ENCODE results near the gene EFCAB12. TPM values are rescaled to one million over a fixed set of nuclear protein-coding genes. Genes with fewer than 3 reads are reported as not detected.
A peak's percentile ranks its signal among the peaks of the same experiment; 100 is the strongest.
"Not testable (repeated sequence)": the region's sequence is repeated elsewhere in the genome, so short reads cannot be mapped to it uniquely, and the experiment has no call there.

The EFCAB12 gene
- total RNA-seq, 8 experiments from 2014 or later = 0.27 to 3.8 (median 0.55) TPM

DNA sequence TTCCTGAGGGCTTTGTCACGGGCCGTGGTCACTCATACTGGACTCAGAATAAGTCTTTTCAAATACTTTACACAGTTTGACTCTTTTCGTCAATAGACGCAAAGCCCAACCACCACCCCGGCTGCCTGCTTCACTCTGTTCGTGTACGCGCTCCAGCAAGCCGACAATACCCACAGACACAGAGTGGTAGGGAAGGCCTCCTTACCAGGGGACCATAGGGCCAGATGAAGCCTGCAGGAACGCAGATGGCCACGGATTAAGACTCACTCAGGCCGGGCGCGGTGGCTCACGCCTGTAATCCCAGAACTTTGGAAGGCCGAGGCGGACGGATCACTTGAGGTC, 29.7 kb downstream of the EFCAB12 start:
- ATAC-seq (replicated peaks in 6 of 8) = peak in 5 of 8 experiments; percentile 3 to 57 (median 35)
- 0 to 1% (median 0%) methylated on average over 1 to 10 of the region's 18 CpGs; no CpG with 5 or more reads in 2 of the 10 experiments for WGBS, 10 experiments
- in situ Hi-C loops (cut with MboI; ENCODE audit: low pct_unique_long_range_greater_than_20kb in 2 of 9, low sequenced_read_pairs in 9 of 9, unreplicated experiment in 9 of 9) = no loop called here

GRCh38 chr3:129393760-129394564, 34.5 kb downstream of the EFCAB12 start:
- H3K4me3 ChIP-seq; H3K27ac ChIP-seq; in situ Hi-C loops (cut with MboI; ENCODE audit: low pct_unique_long_range_greater_than_20kb in 2 of 9, low sequenced_read_pairs in 9 of 9, unreplicated experiment in 9 of 9); H3K4me1 ChIP-seq (replicated peaks in 1 of 2); ATAC-seq (replicated peaks in 6 of 8): not testable (repeated sequence)
- no CpG with 5 or more reads among the region's 17 CpGs for WGBS, 10 experiments

More for the DNA sequence above, 29.7 kb downstream of the EFCAB12 start:
- Histone ChIP-seq H3K4me1 (replicated peaks in 1 of 2) (peaks cover 6 to 7% of the 10 kb centered on the region in 2 donors), H3K27ac (peak overlapping the region in 1 of 2 donors; percentile 89), H3K4me3 (peak overlapping the region; percentile 68 to 88 (median 77))

GRCh38 chr3:129393271-129393670, 35.2 kb downstream of the EFCAB12 start:
- no peak for ATAC-seq (replicated peaks in 6 of 8)
- in situ Hi-C loops (cut with MboI; ENCODE audit: low pct_unique_long_range_greater_than_20kb in 2 of 9, low sequenced_read_pairs in 9 of 9, unreplicated experiment in 9 of 9) = no loop called here
- Histone ChIP-seq H3K4me1 (replicated peaks in 1 of 2) (peaks cover 3 to 4% of the 10 kb centered on the region in 2 donors), H3K27ac (no peak overlapping the region), H3K4me3 (no peak overlapping the region)
- WGBS, 10 experiments = 70 to 98% (median 91%) methylated on average over 3 to 6 of the region's 6 CpGs; no CpG with 5 or more reads in 6 of the 10 experiments

- ATAC-seq (replicated peaks in 6 of 8); H3K27ac ChIP-seq; H3K4me1 ChIP-seq (replicated peaks in 1 of 2); in situ Hi-C loops (cut with MboI; ENCODE audit: low pct_unique_long_range_greater_than_20kb in 2 of 9, low sequenced_read_pairs in 9 of 9, unreplicated experiment in 9 of 9); H3K4me3 ChIP-seq: not testable (repeated sequence)
- WGBS, 10 experiments = 100% methylated on average over 4 of the region's 8 CpGs; no CpG with 5 or more reads in 9 of the 10 experiments
These were observed 36.1 kb downstream of the EFCAB12 start for GRCh38 chr3:129392106-129392887.

- H3K27ac ChIP-seq; H3K4me3 ChIP-seq; H3K4me1 ChIP-seq (replicated peaks in 1 of 2); in situ Hi-C loops (cut with MboI; ENCODE audit: low pct_unique_long_range_greater_than_20kb in 2 of 9, low sequenced_read_pairs in 9 of 9, unreplicated experiment in 9 of 9); ATAC-seq (replicated peaks in 6 of 8): not testable (repeated sequence)
- WGBS, 10 experiments = 100% methylated on average over 1 to 2 of the region's 4 CpGs; no CpG with 5 or more reads in 7 of the 10 experiments
These were observed 36.9 kb downstream of the EFCAB12 start for GRCh38 chr3:129391583-129391982.

DNA sequence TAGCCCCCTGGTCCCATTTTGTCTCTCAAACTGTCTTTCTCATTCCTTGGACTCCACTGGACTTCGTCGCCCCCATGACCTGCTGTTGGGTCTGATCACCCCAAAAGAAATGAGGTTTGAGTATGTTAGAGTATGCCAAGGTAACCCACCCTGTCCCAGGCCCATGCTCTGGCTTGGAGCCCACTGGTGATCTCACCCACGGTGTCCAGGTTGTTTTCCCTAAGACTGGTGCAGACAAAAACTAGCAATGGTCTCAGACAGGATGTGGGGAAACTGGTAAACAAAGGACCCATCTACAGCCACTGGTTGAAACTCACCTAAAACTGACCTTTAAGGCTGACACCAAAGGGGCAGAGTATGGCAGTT, 38.9 kb downstream of the EFCAB12 start:
- ATAC-seq (replicated peaks in 6 of 8) = no peak
- H3K27ac ChIP-seq = no peak overlapping the region
- H3K4me1 ChIP-seq (replicated peaks in 1 of 2) = no peaks in the 10 kb centered on the region
- no peak overlapping the region for H3K4me3 ChIP-seq
- in situ Hi-C loops (cut with MboI; ENCODE audit: low pct_unique_long_range_greater_than_20kb in 2 of 9, low sequenced_read_pairs in 9 of 9, unreplicated experiment in 9 of 9) = no loop called here
- 67 to 100% (median 91%) methylated on average over 1 to 3 of the region's 3 CpGs; no CpG with 5 or more reads in 6 of the 10 experiments for WGBS, 10 experiments

DNA sequence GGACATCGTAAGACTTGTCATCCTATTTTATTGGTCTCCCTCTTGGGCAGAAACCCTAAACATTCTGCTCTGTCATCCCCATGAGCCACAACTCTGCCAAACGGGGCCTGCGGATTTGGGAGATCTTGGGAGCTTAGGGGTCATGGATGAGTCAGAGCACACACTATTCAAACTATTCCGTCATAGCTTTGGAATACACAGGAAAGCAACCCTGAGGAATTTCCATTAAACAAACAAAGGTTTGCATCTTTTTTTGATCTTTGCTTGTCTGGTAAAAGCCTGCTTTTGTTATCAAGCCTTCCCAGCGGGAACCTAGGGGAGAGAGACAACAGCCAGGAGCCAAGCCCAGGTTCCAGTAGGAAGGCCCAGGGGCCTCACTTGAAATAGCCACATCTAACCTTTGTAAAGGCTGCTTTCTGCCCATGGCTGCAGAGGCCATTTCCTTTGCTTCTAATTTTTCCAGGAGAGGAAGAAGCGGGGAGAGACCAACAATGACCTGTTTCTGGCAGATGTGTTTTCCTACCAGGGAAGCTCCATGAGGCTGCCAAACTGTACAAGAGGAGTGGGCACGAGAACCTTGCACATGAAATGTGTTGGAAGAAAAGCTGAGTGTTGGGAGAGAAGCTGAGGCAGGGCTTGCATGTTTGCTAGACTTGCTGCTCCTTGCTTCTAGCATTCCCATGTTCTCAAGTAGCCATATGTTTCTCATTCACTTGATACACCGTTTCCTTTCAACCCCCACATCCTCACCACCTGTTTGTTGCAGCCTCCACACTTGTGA, 39.5 kb downstream of the EFCAB12 start:
- H3K4me3 ChIP-seq; H3K4me1 ChIP-seq (replicated peaks in 1 of 2); H3K27ac ChIP-seq; in situ Hi-C loops (cut with MboI; ENCODE audit: low pct_unique_long_range_greater_than_20kb in 2 of 9, low sequenced_read_pairs in 9 of 9, unreplicated experiment in 9 of 9): not testable (repeated sequence)
- 0 to 100% (median 65%) methylated on average over 1 to 3 of the region's 8 CpGs; no CpG with 5 or more reads in 2 of the 10 experiments for WGBS, 10 experiments
- ATAC-seq (replicated peaks in 6 of 8) = peak in 5 of 8 experiments; percentile 15 to 57 (median 43)

DNA sequence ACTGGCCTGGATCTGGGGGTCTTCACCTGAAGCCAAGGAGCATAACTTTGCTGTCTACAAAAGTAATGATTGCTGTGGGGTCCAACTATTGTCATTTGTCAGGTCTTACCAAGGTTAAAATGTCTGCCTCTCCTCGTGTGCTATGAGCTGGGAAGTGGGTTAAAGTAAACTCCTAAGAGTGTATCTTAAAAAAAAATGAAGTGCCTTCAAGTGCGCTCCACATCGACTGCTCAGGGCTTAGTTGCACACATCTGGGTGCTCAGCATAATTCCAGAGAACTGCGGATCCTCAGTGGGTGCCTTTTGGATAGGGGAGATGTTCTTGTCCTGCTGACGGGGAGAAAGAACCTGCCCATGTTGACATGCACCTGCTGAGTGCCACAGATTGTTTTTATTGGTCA, 40.9 kb downstream of the EFCAB12 start:
- in situ Hi-C loops (cut with MboI; ENCODE audit: low pct_unique_long_range_greater_than_20kb in 2 of 9, low sequenced_read_pairs in 9 of 9, unreplicated experiment in 9 of 9) = no loop called here
- no peak overlapping the region for H3K27ac ChIP-seq
- no peak overlapping the region for H3K4me3 ChIP-seq
- 82 to 100% (median 91%) methylated on average over 1 to 4 of the region's 5 CpGs; no CpG with 5 or more reads in 3 of the 10 experiments for WGBS, 10 experiments
- ATAC-seq (replicated peaks in 6 of 8) = no peak
- H3K4me1 ChIP-seq (replicated peaks in 1 of 2) = no peaks in the 10 kb centered on the region

DNA sequence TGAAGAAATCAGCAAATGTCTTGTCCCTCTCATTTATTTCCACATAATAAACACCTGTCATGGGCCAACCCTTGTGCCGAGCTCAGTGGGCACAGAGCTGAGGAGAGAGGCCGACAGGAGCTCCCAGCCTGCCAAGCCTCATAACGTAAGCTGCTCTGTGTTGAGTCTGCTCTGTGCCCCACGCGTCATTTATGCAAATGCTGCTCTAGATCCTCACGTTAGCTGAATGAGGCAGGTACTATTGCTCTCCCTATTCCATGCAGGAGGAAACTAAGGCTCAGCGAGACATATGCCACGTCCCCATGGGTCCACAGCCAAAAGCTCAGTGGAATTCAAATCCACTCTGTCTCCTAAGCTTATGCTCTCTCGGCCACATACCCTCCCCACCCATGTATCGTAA, 41.5 kb downstream of the EFCAB12 start:
- in situ Hi-C loops (cut with MboI; ENCODE audit: low pct_unique_long_range_greater_than_20kb in 2 of 9, low sequenced_read_pairs in 9 of 9, unreplicated experiment in 9 of 9) = no loop called here
- ATAC-seq (replicated peaks in 6 of 8) = no peak
- H3K27ac ChIP-seq = no peak overlapping the region
- no peaks in the 10 kb centered on the region for H3K4me1 ChIP-seq (replicated peaks in 1 of 2)
- 82 to 100% (median 97%) methylated on average over 1 to 8 of the region's 10 CpGs; no CpG with 5 or more reads in 1 of the 10 experiments for WGBS, 10 experiments
- H3K4me3 ChIP-seq = no peak overlapping the region

DNA sequence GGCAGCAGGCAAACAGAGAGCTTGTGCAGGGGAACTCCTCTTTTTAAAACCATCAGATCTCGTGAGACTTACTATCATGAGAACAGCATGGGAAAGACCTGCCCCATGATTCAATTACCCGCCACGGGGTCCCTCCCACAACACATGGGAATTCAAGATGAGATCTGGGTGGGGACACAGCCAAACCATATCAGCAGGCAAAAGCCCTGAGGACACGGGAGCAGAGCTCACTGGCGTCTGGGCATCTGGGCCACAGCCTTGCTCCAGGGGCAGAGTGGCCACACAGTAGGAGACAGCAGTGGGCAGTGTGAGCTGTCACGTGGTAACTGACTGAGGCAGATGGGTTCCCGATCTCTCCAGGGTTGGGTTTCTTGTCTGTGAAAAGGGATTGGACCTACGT, 42.9 kb downstream of the EFCAB12 start:
- H3K4me1 ChIP-seq (replicated peaks in 1 of 2); in situ Hi-C loops (cut with MboI; ENCODE audit: low pct_unique_long_range_greater_than_20kb in 2 of 9, low sequenced_read_pairs in 9 of 9, unreplicated experiment in 9 of 9); H3K4me3 ChIP-seq; H3K27ac ChIP-seq: not testable (repeated sequence)
- 33 to 94% (median 60%) methylated on average over 1 to 5 of the region's 8 CpGs; no CpG with 5 or more reads in 7 of the 10 experiments for WGBS, 10 experiments
- peak in 3 of 8 experiments; percentile 64 to 72 (median 71) for ATAC-seq (replicated peaks in 6 of 8)

GRCh38 chr3:129384594-129385323, 43.7 kb downstream of the EFCAB12 start:
- in situ Hi-C loops (cut with MboI; ENCODE audit: low pct_unique_long_range_greater_than_20kb in 2 of 9, low sequenced_read_pairs in 9 of 9, unreplicated experiment in 9 of 9) = no loop called here
- Histone ChIP-seq H3K27ac (no peak overlapping the region), H3K4me3 (no peak overlapping the region), H3K4me1 (replicated peaks in 1 of 2) (no peaks in the 10 kb centered on the region)
- no peak for ATAC-seq (replicated peaks in 6 of 8)
- WGBS, 10 experiments = 80 to 100% (median 89%) methylated on average over 1 to 9 of the region's 18 CpGs; no CpG with 5 or more reads in 5 of the 10 experiments

DNA sequence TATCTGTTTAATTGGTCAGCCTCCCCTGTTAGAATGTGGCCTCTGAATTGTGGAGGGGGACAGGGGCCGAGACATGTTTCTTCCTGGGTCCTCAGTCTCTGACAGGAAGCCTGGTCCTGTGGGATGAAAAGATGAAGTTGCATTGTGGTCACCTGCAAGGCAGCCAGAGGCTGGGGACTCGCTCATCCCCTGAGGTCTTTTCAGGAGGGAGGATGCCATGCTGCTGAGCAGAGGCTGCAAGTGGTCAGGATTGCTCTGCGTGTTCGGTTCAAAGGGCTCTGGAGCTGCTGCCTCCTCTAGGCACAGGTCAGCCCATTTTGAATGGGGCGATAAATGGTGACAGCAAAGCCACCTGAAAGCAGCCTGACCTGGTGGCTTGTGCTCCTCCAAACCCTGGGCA, 44.3 kb downstream of the EFCAB12 start:
- H3K27ac ChIP-seq; H3K4me3 ChIP-seq; in situ Hi-C loops (cut with MboI; ENCODE audit: low pct_unique_long_range_greater_than_20kb in 2 of 9, low sequenced_read_pairs in 9 of 9, unreplicated experiment in 9 of 9); H3K4me1 ChIP-seq (replicated peaks in 1 of 2); ATAC-seq (replicated peaks in 6 of 8): not testable (repeated sequence)
- WGBS, 10 experiments = 60 to 80% methylated on average over 1 of the region's 5 CpGs; no CpG with 5 or more reads in 8 of the 10 experiments
